NCI-H146 (cell line): ENCODE measurements around the gene ALPG.
A peak's percentile ranks its signal among the peaks of the same experiment; 100 is the strongest.

Experiments used
- DNase-seq: peaks from one replicate; lab custom pipeline; 2025; lab: John Stamatoyannopoulos, UW

Gene ALPG

GRCh38 chr2:232458051-232458660 is 51.5 kb downstream of the ALPG start:
- peak; percentile 13 for DNase-seq

- DNase-seq, result no peak
Measured at GRCh38 chr2:232458661-232459418, 52.2 kb downstream of the ALPG start.

- DNase-seq, result no peak
Measured at GRCh38 chr2:232459419-232460035, 52.9 kb downstream of the ALPG start.

- DNase-seq, result no peak
Measured at GRCh38 chr2:232460171-232460570, 53.5 kb downstream of the ALPG start.
